SU-DHL-6 (cell line): ENCODE measurements around the gene BMPR2.

Experiments
- H2AFZ ChIP-seq: fragments of 200-600 bp; sonication (generic); 2 replicates; pipeline ENCODE4 v1.6.1; 2014; ENCODE audit warnings: low read depth, mild to moderate bottlenecking, moderate library complexity, mixed read lengths, antibody characterized with exemption, low read length; ENCODE audit not compliant: severe bottlenecking
- H3F3A ChIP-seq: fragments of 200-600 bp; shearing (Covaris generic); 2 replicates; pipeline ENCODE4 v1.6.0; 2016; ENCODE audit warnings: antibody characterized with exemption, mild to moderate bottlenecking; ENCODE audit not compliant: insufficient read depth
- H3K27ac ChIP-seq: fragments of 200-600 bp; sonication (generic); 2 replicates; pipeline ENCODE4 v1.5.1; 2016; ENCODE audit warnings: low read depth, mild to moderate bottlenecking, low read length, moderate library complexity, mixed read lengths
- H3K27me3 ChIP-seq: fragments of 200-600 bp; sonication (generic), shearing (Covaris generic); 2 replicates; pipeline ENCODE4 v1.6.0; 2014; ENCODE audit warnings: mild to moderate bottlenecking, low read length
- H3K36me3 ChIP-seq: fragments of 200-600 bp; sonication (generic); 2 replicates; pipeline ENCODE4 v1.6.1; 2014; ENCODE audit warnings: mild to moderate bottlenecking, low read length, mixed read lengths
- H3K4me2 ChIP-seq: fragments of 300-600, 200-600 bp; shearing (Covaris generic), sonication (generic); 2 replicates; pipeline ENCODE4 v1.6.0; 2014; ENCODE audit warnings: low read length, low read depth, mild to moderate bottlenecking; ENCODE audit not compliant: poor library complexity, severe bottlenecking
- H3K4me3 ChIP-seq: fragments of 200-600 bp; sonication (generic); 2 replicates; pipeline ENCODE4 v1.5.1; 2014; ENCODE audit warnings: antibody characterized with exemption, low read length, mild to moderate bottlenecking, mixed read lengths; ENCODE audit not compliant: insufficient read depth, poor library complexity, severe bottlenecking
- H3K79me2 ChIP-seq: fragments of 200-600 bp; sonication (generic); 2 replicates; pipeline ENCODE4 v1.6.1; 2014; ENCODE audit warnings: mild to moderate bottlenecking, low read length, moderate library complexity; ENCODE audit not compliant: insufficient read depth
- H3K9ac ChIP-seq: fragments of 200-600 bp; sonication (generic); 2 replicates; pipeline ENCODE4 v1.7.0; 2014; ENCODE audit warnings: mild to moderate bottlenecking, low read length
- H3K9me2 ChIP-seq: fragments of 200-600 bp; sonication (generic); replicated peaks from 2 replicates; pipeline ENCODE4 v1.6.1; 2014; ENCODE audit warnings: low read length; ENCODE audit not compliant: insufficient read depth
- H3K9me3 ChIP-seq: fragments of 200-600 bp; sonication (generic); 2 replicates; pipeline ENCODE4 v1.6.1; 2014; ENCODE audit warnings: low read length, mixed read lengths; ENCODE audit not compliant: insufficient read depth
- H4K20me1 ChIP-seq: fragments of 200-600 bp; sonication (generic); 2 replicates; pipeline ENCODE4 v1.6.1; 2014; ENCODE audit warnings: low read depth, mild to moderate bottlenecking, antibody characterized with exemption, low read length, moderate library complexity, mixed read lengths
- CTCF ChIP-seq: fragments of 200-600 bp; sonication (generic); IDR thresholded peaks from one replicate; pipeline ENCODE4 v1.5.1; 2017; ENCODE audit warnings: antibody characterized with exemption, mild to moderate bottlenecking, low read length, moderate library complexity; ENCODE audit not compliant: insufficient read depth, poor library complexity, severe bottlenecking
- EZH2phosphoT487 ChIP-seq: fragments of 200-600 bp; sonication (generic), shearing (Covaris generic); conservative IDR thresholded peaks from 2 replicates; pipeline ENCODE4 v1.6.1; 2018; ENCODE audit warnings: mild to moderate bottlenecking, antibody characterized with exemption, low read length, moderate library complexity, mixed read lengths

Gene BMPR2

GRCh38 chr2:202455114-202455513 lies 79.0 kb downstream of the BMPR2 start:
- Histone ChIP-seq H3K27ac (no peak overlapping the region), H3K9me3 (no peaks in the 10 kb centered on the region), H3K4me2 (no peak overlapping the region), H3F3A (no peaks in the 10 kb centered on the region), H3K4me3 (no peak overlapping the region), H2AFZ (no peak overlapping the region), H4K20me1 (no peaks in the 10 kb centered on the region), H3K79me2 (no peaks in the 10 kb centered on the region), H3K9ac (no peak overlapping the region), H3K27me3 (no peaks in the 10 kb centered on the region), H3K9me2 (no peaks in the 10 kb centered on the region), H3K36me3 (no peaks in the 10 kb centered on the region)
- no peak for TF ChIP-seq EZH2phosphoT487
- no peak for TF ChIP-seq CTCF

GRCh38 chr2:202460119-202460518 lies 84.0 kb downstream of the BMPR2 start:
- no peaks in the 10 kb centered on the region for H4K20me1 ChIP-seq
- no peaks in the 10 kb centered on the region for H3K36me3 ChIP-seq
- no peak overlapping the region for H3K4me2 ChIP-seq
- H3K4me3 ChIP-seq: no peak overlapping the region
- H2AFZ ChIP-seq: no peak overlapping the region
- H3K27ac ChIP-seq: no peak overlapping the region
- H3K79me2 ChIP-seq: no peaks in the 10 kb centered on the region
- H3K27me3 ChIP-seq: no peaks in the 10 kb centered on the region
- H3K9me2 ChIP-seq: no peaks in the 10 kb centered on the region
- no peaks in the 10 kb centered on the region for H3K9me3 ChIP-seq
- no peak for TF ChIP-seq CTCF
- TF ChIP-seq EZH2phosphoT487: no peak
- no peaks in the 10 kb centered on the region for H3F3A ChIP-seq
- no peak overlapping the region for H3K9ac ChIP-seq

- TF ChIP-seq EZH2phosphoT487 (no peak), CTCF (no peak)
- no peaks in the 10 kb centered on the region for H3K27me3 ChIP-seq
- no peaks in the 10 kb centered on the region for H3F3A ChIP-seq
- no peaks in the 10 kb centered on the region for H4K20me1 ChIP-seq
- no peak overlapping the region for H3K4me2 ChIP-seq
- no peaks in the 10 kb centered on the region for H3K9me2 ChIP-seq
- no peak overlapping the region for H3K27ac ChIP-seq
- no peaks in the 10 kb centered on the region for H3K36me3 ChIP-seq
- no peaks in the 10 kb centered on the region for H3K79me2 ChIP-seq
- no peak overlapping the region for H3K4me3 ChIP-seq
- H2AFZ ChIP-seq: no peak overlapping the region
- H3K9ac ChIP-seq: no peak overlapping the region
- H3K9me3 ChIP-seq: no peaks in the 10 kb centered on the region
Observed at GRCh38 chr2:202479090-202479489, 103.0 kb downstream of the BMPR2 start.

- no peak overlapping the region for H3K4me3 ChIP-seq
- no peaks in the 10 kb centered on the region for H3K9me3 ChIP-seq
- no peaks in the 10 kb centered on the region for H3K79me2 ChIP-seq
- H3K9me2 ChIP-seq: no peaks in the 10 kb centered on the region
- no peaks in the 10 kb centered on the region for H4K20me1 ChIP-seq
- H3K9ac ChIP-seq: no peak overlapping the region
- no peak for TF ChIP-seq EZH2phosphoT487
- no peak for TF ChIP-seq CTCF
- H3K27ac ChIP-seq: no peak overlapping the region
- no peaks in the 10 kb centered on the region for H3F3A ChIP-seq
- H2AFZ ChIP-seq: no peak overlapping the region
- H3K36me3 ChIP-seq: no peaks in the 10 kb centered on the region
- H3K27me3 ChIP-seq: no peaks in the 10 kb centered on the region
- no peak overlapping the region for H3K4me2 ChIP-seq
Observed at GRCh38 chr2:202479610-202480009, 103.5 kb downstream of the BMPR2 start.
